HG02623 (cell line): ENCODE results near the gene SMOC2.

Source experiments
- ATAC-seq: cut with Tn5 transposase; IDR thresholded peaks from one replicate; pipeline ENCODE4 v1.9.1; 2021; ENCODE audit warnings: moderate library complexity; ENCODE audit not compliant: unreplicated experiment

The SMOC2 gene

GRCh38 chr6:168479421-168479820 is 38.4 kb downstream of the SMOC2 start:
- no peak for ATAC-seq

- no peak for ATAC-seq
These were observed 39.5 kb downstream of the SMOC2 start for GRCh38 chr6:168480481-168480880.

- ATAC-seq = no peak
These were observed 44.8 kb downstream of the SMOC2 start for GRCh38 chr6:168485818-168486217.

GRCh38 chr6:168490757-168491156 is 49.8 kb downstream of the SMOC2 start:
- ATAC-seq = no peak

GRCh38 chr6:168493976-168494375 is 53.0 kb downstream of the SMOC2 start:
- no peak for ATAC-seq

- ATAC-seq = no peak
These were observed 53.7 kb downstream of the SMOC2 start for GRCh38 chr6:168494726-168495125.

GRCh38 chr6:168495133-168495532 is 54.1 kb downstream of the SMOC2 start:
- no peak for ATAC-seq

GRCh38 chr6:168495636-168496035 is 54.7 kb downstream of the SMOC2 start:
- no peak for ATAC-seq

GRCh38 chr6:168496139-168496996 is 55.4 kb downstream of the SMOC2 start:
- ATAC-seq = no peak

- no peak for ATAC-seq
These were observed 56.0 kb downstream of the SMOC2 start for GRCh38 chr6:168496997-168497331.

- no peak for ATAC-seq
These were observed 56.4 kb downstream of the SMOC2 start for GRCh38 chr6:168497381-168497780.

GRCh38 chr6:168498161-168498843 is 57.3 kb downstream of the SMOC2 start:
- no peak for ATAC-seq

GRCh38 chr6:168499045-168499650 is 58.2 kb downstream of the SMOC2 start:
- ATAC-seq = no peak

GRCh38 chr6:168500519-168500918 is 59.5 kb downstream of the SMOC2 start:
- no peak for ATAC-seq

- ATAC-seq = no peak
These were observed 60.6 kb downstream of the SMOC2 start for GRCh38 chr6:168501561-168501960.

- ATAC-seq = no peak
These were observed 63.4 kb downstream of the SMOC2 start for GRCh38 chr6:168504366-168504765.

GRCh38 chr6:168506460-168506859 is 65.5 kb downstream of the SMOC2 start:
- no peak for ATAC-seq

GRCh38 chr6:168507297-168507696 is 66.3 kb downstream of the SMOC2 start:
- no peak for ATAC-seq

- ATAC-seq = no peak
These were observed 66.7 kb downstream of the SMOC2 start for GRCh38 chr6:168507730-168508129.

GRCh38 chr6:168508903-168509302 is 67.9 kb downstream of the SMOC2 start:
- no peak for ATAC-seq

GRCh38 chr6:168513766-168514165 is 72.8 kb downstream of the SMOC2 start:
- ATAC-seq = no peak

- no peak for ATAC-seq
These were observed 73.2 kb downstream of the SMOC2 start for GRCh38 chr6:168514216-168514615.
